Stimulated activated naive B cell treated with anti-CD40 and anti-IgM and Interleukin-4, amounts not matched to agents 10 μg/mL and 1 μg/mL and 100 μg/mL, for 72 hours (primary cell): ENCODE results near the gene CNDP1.
A peak's percentile ranks its signal among the peaks of the same experiment; 100 is the strongest.

Experiments
- ATAC-seq, 2 donors: fragments of 150-1000 bp; cut with Tn5 transposase; replicated peaks; 2 replicates each; pipeline ENCODE4 v1.10.0; 2021; ENCODE audit warnings: moderate library complexity in 1 of 2
- DNase-seq: peaks from one replicate; pipeline ENCODE4 v3.0.0; 2021
- H3K27ac Mint-ChIP-seq: one replicate; pipeline ENCODE4 v1.8.0; 2022; ENCODE audit warnings: mild to moderate bottlenecking, mixed read lengths
- H3K27me3 Mint-ChIP-seq, 2 donors: one replicate each; pipeline ENCODE4 v1.8.0; 2022; ENCODE audit warnings: mixed read lengths in 2 of 2
- H3K36me3 Mint-ChIP-seq, 2 donors: one replicate each; pipeline ENCODE4 v1.8.0; 2022; ENCODE audit warnings: mixed read lengths in 2 of 2, mild to moderate bottlenecking in 1 of 2
- H3K4me1 Mint-ChIP-seq, 2 donors: one replicate each; pipeline ENCODE4 v1.8.0; 2022; ENCODE audit warnings: mixed read lengths in 2 of 2, mild to moderate bottlenecking in 1 of 2
- H3K4me3 Mint-ChIP-seq, 2 donors: one replicate each; pipeline ENCODE4 v1.8.0; 2022; ENCODE audit warnings: mild to moderate bottlenecking in 2 of 2, mixed read lengths in 2 of 2, moderate library complexity in 1 of 2
- H3K9me3 Mint-ChIP-seq, 2 donors: one replicate each; pipeline ENCODE4 v1.8.0; 2022; ENCODE audit warnings: mixed read lengths in 2 of 2, mild to moderate bottlenecking in 1 of 2

The CNDP1 gene, protein sequence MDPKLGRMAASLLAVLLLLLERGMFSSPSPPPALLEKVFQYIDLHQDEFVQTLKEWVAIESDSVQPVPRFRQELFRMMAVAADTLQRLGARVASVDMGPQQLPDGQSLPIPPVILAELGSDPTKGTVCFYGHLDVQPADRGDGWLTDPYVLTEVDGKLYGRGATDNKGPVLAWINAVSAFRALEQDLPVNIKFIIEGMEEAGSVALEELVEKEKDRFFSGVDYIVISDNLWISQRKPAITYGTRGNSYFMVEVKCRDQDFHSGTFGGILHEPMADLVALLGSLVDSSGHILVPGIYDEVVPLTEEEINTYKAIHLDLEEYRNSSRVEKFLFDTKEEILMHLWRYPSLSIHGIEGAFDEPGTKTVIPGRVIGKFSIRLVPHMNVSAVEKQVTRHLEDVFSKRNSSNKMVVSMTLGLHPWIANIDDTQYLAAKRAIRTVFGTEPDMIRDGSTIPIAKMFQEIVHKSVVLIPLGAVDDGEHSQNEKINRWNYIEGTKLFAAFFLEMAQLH

DNA sequence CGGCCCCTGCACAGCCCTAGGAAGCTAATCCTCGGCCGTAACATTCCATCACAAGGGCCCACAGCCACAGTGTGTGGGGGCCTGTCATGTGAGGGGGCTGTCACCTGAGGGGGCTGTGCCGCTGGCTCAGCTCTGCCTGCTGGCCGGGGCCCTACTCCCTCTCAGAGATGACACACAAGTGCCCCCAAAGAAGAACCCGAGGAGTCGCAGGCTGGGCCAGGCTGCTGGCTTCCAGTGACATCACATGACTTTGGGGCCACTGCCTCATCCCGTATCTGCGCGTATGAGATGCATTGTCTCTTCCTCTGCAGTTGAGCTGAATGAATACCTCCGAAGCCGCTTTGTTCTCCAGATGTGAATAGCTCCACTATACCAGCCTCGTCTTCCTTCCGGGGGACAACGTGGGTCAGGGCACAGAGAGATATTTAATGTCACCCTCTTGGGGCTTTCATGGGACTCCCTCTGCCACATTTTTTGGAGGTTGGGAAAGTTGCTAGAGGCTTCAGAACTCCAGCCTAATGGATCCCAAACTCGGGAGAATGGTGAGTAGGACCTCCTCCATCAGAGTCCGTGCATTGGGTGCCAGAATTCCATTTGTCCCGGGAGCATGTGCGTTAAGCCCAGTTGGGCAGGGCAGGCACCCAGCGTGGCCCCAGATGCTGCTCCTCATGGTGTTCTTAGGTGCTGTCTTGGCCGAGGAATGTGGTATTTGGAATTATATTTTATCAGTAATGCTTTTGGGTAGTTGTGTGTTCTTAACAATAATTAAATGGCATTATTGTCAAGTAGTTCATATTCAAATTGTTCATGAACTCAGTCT is at the start of gene CNDP1:
TSS of gene CNDP1 (plus strand) at position 351 of the 820 bp plus-strand sequence. CDS start at position 519, 168 bp downstream.
- Mint-ChIP-seq H3K36me3 (no peaks in the 10 kb centered on the region), H3K27me3 (peaks cover 5 to 6% of the 10 kb centered on the region in 2 donors), H3K27ac (no peak within 1 kb of the TSS), H3K4me1 (no peaks in the 10 kb centered on the region), H3K9me3 (no peaks in the 10 kb centered on the region), H3K4me3 (no peak within 1 kb of the TSS)
- DNase-seq (no peak), ATAC-seq (no peak)

DNA sequence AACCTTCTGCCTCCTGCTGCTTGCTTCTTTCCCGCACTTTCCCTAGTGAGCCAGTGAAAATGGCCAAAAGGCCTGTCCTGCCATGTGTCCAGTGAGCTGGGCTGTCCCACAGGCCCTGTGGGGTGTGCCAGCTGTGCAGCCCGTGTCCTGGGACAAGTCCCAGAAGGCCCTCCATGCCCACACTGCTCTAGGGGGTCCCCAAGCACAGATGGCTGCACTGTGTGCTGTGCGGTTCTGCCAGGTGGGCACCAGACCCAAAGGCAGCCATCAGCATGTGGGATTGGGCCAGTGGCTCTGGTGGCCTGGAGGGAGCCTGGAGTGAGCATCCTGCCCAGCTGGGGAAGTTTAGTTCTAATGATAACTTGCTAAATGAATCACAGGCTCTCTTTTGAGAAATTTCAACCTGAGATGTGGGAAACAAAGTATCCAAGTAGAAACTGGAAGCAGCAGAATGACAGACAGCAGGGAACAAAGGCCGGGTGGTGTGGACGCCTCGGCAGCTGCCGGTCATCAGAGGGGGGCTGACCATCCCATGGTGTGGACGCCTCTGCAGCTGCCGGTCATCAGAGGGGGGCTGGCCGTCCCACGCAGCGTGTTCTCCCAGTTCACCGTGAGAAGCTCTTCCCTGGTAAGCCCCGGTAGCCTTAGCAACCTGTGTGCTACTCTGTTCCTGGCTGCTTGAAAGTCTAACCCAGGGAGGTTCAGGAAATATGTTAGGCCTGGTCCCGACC is 48.0 kb upstream of the CNDP1 start:
- H3K4me1 Mint-ChIP-seq: peaks cover 10 to 15% of the 10 kb centered on the region in 2 donors
- DNase-seq (no peak), ATAC-seq (no peak)
- H3K36me3 Mint-ChIP-seq: no peaks in the 10 kb centered on the region
- no peaks in the 10 kb centered on the region for H3K27me3 Mint-ChIP-seq
- peak overlapping the region; percentile 25 for H3K27ac Mint-ChIP-seq
- H3K9me3 Mint-ChIP-seq: no peaks in the 10 kb centered on the region
- H3K4me3 Mint-ChIP-seq: no peak overlapping the region

DNA sequence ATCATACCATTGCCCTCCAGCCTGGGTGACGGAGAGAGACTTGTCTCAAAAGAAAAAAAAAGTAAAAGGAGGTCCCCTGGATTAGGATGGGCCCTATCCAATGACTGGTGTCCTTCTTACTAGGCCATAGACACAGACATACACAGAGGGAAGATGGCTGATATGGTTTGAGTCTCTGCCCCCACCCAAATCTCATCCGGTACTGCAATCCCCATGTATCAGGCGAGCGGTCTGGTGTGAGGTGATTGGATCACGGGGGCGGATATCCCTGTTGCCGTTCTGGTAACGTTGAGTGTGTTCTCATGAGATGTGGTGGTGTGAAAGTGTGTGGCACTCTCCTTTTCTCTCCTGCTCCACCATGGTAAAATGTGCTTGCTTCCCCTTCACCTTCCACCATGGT is 45.9 kb upstream of the CNDP1 start:
- ATAC-seq (no peak), DNase-seq (no peak)
- Mint-ChIP-seq H3K27ac (no peak overlapping the region), H3K9me3 (no peaks in the 10 kb centered on the region), H3K27me3 (no peaks in the 10 kb centered on the region), H3K4me1 (peaks cover 10 to 15% of the 10 kb centered on the region in 2 donors), H3K4me3 (no peak overlapping the region), H3K36me3 (peaks cover 0 to 3% of the 10 kb centered on the region in 2 donors)

DNA sequence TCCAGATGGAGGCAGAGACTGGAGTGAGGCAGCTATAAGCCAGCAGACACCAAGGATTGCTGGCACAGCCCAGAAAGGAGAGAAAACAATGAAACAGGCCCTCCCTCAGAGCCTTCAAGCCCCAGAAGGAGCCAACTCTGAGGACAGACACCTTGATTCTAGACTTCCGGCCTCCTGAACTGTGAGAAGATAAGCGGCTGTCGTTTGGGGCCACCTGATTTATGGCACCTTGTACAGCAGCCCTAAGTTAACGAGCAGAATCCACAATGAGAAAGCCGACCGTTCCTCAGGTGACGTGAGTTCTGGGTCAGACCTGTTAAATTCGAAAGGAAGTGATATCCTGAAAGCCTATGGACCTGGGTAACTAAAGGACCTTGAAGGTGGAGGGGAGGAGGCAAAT is 45.4 kb upstream of the CNDP1 start:
- H3K9me3 Mint-ChIP-seq: no peaks in the 10 kb centered on the region
- ATAC-seq (no peak), DNase-seq (no peak)
- peaks cover 0 to 3% of the 10 kb centered on the region in 2 donors for H3K36me3 Mint-ChIP-seq
- H3K4me1 Mint-ChIP-seq: peaks cover 14 to 19% of the 10 kb centered on the region in 2 donors
- H3K27ac Mint-ChIP-seq: no peak overlapping the region
- no peak overlapping the region for H3K4me3 Mint-ChIP-seq
- H3K27me3 Mint-ChIP-seq: no peaks in the 10 kb centered on the region

DNA sequence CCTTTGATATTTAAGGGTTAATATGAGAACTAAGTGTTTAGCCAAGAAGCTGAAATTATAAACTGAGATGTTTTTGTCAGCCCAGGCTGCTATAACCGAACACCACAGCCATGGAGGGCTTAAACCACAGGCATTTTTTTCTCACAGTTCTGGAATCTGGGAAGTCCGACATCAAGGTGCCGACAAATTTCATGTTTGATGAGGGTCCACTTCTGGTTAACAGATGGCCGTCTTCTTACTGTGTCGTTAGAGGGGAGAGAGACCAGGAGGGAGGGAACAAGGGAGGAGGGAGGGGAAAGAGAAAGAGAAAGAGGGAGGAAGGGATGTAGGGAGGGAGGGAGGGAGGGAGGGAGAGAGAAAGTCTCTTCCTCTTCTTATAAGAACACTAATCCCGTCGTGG is 44.6 kb upstream of the CNDP1 start:
- H3K4me1 Mint-ChIP-seq: peaks cover 14 to 16% of the 10 kb centered on the region in 2 donors
- H3K27ac Mint-ChIP-seq: no peak overlapping the region
- DNase-seq (no peak), ATAC-seq (no peak)
- H3K9me3 Mint-ChIP-seq: no peaks in the 10 kb centered on the region
- peaks cover 0 to 3% of the 10 kb centered on the region in 2 donors for H3K36me3 Mint-ChIP-seq
- H3K4me3 Mint-ChIP-seq: no peak overlapping the region
- no peaks in the 10 kb centered on the region for H3K27me3 Mint-ChIP-seq

DNA sequence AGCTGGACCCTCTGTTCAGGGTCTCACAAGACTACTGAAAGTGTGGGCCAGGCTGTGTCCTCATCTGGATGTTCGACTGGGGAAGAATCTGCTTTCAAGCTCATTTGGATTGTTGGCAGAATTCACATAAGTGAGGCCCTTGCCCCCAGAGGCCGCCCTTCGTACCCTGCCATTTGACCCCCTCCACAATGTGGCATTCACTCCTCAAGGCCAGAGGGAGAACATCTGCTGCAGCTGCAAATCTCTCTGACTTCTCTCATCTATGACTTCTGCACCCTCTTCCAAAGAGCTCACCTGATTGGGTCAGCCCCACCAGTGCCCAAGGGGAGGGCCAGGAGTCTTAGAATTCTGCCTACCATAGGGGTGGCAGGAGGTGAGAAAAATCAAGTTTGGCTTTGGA is 42.0 kb upstream of the CNDP1 start:
- H3K27ac Mint-ChIP-seq: peak overlapping the region; percentile 65
- no peaks in the 10 kb centered on the region for H3K9me3 Mint-ChIP-seq
- peaks cover under 1 to 10% of the 10 kb centered on the region in 2 donors for H3K36me3 Mint-ChIP-seq

DNA sequence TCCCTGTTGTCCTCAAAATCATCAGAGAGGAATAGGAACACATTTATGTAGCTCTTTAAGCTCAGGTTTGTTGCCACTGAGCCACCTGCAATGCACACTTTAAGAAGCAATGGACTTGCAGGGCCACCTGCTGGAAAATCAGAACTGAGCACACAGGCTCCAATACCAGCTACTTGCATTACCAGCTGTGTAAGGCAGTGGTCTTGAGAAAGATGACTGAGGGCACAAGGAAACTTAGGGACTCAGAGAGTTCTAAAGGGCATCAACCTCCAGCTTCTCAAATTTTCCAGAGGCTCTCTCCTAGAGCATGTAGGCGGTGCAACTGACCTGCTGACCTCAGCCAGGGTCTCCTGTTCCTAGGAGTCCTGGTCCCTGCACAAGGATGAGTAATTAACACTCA is 40.6 kb upstream of the CNDP1 start:
- ATAC-seq: peak; percentile 32 to 33
- Mint-ChIP-seq H3K4me3 (no peak overlapping the region), H3K9me3 (no peaks in the 10 kb centered on the region), H3K27me3 (no peaks in the 10 kb centered on the region), H3K4me1 (peaks cover 17 to 23% of the 10 kb centered on the region in 2 donors), H3K27ac (peak overlapping the region; percentile 22), H3K36me3 (peaks cover 8 to 18% of the 10 kb centered on the region in 2 donors)
- peak; percentile 37 for DNase-seq

More for the DNA sequence above, 42.0 kb upstream of the CNDP1 start:
- DNase-seq: no peak
- H3K4me3 Mint-ChIP-seq: no peak overlapping the region
- ATAC-seq: no peak
- peaks cover 10 to 11% of the 10 kb centered on the region in 2 donors for H3K4me1 Mint-ChIP-seq
- H3K27me3 Mint-ChIP-seq: no peaks in the 10 kb centered on the region

DNA sequence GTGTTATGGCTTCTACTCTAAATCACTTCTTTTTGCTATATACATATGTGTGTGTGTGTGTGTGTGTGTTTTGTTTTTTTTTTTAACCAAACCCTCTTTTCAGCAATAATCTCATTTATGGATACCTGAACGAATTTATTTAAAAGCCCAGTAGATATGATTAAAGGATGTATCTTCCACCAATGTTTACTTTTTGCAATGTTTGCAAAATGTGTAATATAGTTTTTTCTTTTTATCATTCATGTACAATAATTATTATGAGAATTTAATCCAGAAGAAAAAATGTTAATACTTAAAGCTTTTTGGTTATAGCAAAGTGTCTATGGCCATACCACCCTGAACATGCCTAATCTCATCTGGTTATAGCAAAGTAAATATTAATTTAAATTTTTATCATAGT is 39.8 kb upstream of the CNDP1 start:
- Mint-ChIP-seq H3K27ac (no peak overlapping the region), H3K4me1 (peaks cover 22 to 31% of the 10 kb centered on the region in 2 donors), H3K36me3 (peaks cover 11 to 23% of the 10 kb centered on the region in 2 donors), H3K9me3 (no peaks in the 10 kb centered on the region), H3K4me3 (no peak overlapping the region), H3K27me3 (no peaks in the 10 kb centered on the region)
- DNase-seq (no peak), ATAC-seq (no peak)

DNA sequence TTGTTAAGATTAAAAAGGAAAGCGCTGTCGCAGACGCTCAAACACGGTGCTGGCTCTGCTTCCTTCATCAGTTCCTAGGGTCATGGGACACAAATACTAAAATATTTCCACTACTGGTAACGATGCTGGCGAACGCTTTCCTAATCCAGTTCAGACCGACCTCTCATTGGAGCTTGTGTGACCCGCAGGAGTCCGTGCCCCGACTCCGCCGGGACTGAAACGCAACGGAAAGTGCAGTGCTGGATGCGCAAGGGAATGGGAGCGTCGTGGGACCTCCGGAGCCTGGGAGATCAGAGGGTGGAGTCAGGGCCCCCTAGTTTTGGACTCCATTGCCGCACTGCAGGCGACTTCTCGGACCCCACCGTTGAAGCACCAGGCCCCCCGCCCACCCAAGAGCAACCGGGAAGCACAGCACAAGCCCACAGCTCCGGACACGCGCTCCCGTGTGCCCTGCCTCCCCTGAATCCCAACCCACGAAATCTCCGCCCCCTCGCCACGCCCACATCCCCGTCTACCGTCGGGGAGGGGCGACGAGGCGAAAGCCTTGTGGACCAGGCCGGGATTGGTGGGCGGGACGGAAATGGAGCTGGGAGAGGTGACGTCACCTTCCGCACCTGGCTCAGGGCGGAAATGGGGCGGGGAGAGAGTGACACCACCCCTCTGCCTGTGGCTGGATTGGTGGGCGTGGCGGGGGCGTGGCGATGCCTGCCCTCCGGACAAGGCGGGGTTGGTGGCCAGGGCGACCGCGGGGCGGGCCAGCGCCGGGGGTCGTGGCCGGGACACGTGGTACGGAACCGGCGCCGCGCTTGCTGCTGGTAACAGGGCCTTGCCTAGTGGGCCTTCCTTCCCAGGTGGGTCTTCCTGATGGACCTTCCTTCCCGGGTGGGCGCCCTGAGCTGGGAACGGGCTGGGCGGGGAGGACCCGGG is 38.5 kb upstream of the CNDP1 start, which contains the start of gene CNDP2:
TSS of gene CNDP2 (plus strand) at position 783 of the 927 bp plus-strand sequence. CDS start 3,611 bp downstream, outside the sequence.
- peak; percentile 78 to 86 for ATAC-seq
- no peaks in the 10 kb centered on the region for H3K27me3 Mint-ChIP-seq
- peak; percentile 100 for DNase-seq
- H3K4me1 Mint-ChIP-seq: peaks cover 27 to 41% of the 10 kb centered on the region in 2 donors
- peak within 1 kb of the TSS; percentile 94 for H3K27ac Mint-ChIP-seq
- H3K9me3 Mint-ChIP-seq: no peaks in the 10 kb centered on the region
- H3K4me3 Mint-ChIP-seq: peak within 1 kb of the TSS; percentile 93 to 94
- H3K36me3 Mint-ChIP-seq: peaks cover 18 to 32% of the 10 kb centered on the region in 2 donors

DNA sequence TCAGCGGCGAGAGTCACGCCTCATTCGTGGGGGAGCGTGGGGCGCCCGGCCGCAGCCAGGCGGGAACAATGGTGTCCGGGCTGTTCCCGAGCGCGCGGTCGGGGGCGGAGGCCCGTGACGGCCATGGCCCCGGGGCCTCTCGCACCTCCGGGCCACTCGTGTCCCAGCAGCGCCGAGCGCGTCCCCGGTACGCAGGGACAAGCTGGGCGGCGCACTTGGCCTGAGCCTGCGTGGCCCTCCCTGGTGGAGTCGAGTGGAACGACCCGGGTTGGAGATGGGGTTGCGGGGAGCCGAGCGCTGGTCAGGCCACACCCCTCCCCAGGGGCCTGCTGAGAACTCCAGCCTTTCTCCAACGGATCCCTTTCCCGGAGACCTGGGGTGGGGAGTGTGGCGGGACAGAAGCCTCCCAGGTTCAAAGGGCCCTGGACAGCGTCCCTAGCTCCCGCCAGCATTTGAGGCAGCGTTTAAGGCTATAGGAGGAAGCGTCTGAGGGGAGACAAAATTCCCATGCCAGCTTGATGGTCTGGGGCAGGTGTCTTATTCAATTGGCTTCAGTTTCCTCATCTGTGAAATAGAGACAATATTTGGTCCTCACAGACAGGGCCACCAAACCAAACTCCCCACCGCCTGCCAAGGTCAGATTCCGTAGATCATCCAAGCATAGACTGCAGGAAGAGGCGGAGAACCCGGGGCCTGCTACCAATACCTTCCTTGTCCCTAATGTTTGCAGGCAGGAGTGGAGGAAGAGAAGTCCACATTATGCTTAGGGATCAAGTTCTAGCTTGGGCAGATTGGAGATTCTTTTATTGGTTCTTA is 37.6 kb upstream of the CNDP1 start:
- no peaks in the 10 kb centered on the region for H3K9me3 Mint-ChIP-seq
- H3K4me1 Mint-ChIP-seq: peaks cover 32 to 47% of the 10 kb centered on the region in 2 donors
- H3K27me3 Mint-ChIP-seq: no peaks in the 10 kb centered on the region
- DNase-seq: peak; percentile 50
- peaks cover 22 to 37% of the 10 kb centered on the region in 2 donors for H3K36me3 Mint-ChIP-seq
- peak overlapping the region; percentile 94 for H3K27ac Mint-ChIP-seq
- H3K4me3 Mint-ChIP-seq: peak overlapping the region; percentile 93 to 94
- peak; percentile 33 to 38 for ATAC-seq

DNA sequence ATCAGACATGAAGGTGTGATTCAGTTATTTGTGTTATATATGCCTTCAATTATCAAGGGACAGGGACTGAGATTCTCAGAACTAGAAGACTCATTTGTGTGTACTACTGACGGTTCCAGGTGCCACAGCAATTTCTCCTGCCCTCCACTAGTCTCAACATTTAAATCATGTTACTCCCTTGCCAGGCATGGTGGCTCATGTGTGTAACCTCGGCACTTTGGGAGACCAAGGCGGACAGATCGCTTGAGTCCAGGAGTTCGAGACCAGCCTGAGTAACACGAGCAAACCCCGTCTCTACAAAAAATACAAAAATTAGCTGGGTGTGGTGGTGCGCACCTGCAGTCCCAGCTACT is 37.0 kb upstream of the CNDP1 start:
- DNase-seq (no peak), ATAC-seq (no peak)
- Mint-ChIP-seq H3K27ac (peak overlapping the region; percentile 94), H3K27me3 (no peaks in the 10 kb centered on the region), H3K9me3 (no peaks in the 10 kb centered on the region), H3K4me3 (peak overlapping the region; percentile 93 to 94), H3K36me3 (peaks cover 25 to 40% of the 10 kb centered on the region in 2 donors), H3K4me1 (peaks cover 32 to 52% of the 10 kb centered on the region in 2 donors)

DNA sequence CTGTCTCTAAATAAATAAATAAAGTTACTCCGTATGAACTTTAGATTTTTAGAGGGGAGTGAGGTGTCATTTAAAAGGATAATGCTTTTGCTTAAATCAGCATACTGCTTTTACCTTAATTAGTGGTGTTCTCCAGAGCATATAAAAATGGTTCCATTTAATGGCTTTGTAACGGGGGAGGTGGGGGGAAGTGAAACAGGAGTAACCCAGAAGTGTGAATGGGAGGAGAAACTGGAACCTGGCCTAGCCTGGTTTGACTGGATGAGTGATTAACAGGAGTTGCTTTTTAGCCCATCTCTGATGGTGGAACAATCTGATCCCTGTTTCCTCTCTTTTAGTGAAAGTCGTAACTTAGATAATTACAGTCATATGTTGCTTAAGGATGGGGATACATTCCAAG is 36.5 kb upstream of the CNDP1 start:
- DNase-seq: no peak
- H3K27me3 Mint-ChIP-seq: no peaks in the 10 kb centered on the region
- peak overlapping the region; percentile 93 to 94 for H3K4me3 Mint-ChIP-seq
- peak overlapping the region; percentile 94 for H3K27ac Mint-ChIP-seq
- H3K36me3 Mint-ChIP-seq: peaks cover 28 to 42% of the 10 kb centered on the region in 2 donors
- no peaks in the 10 kb centered on the region for H3K9me3 Mint-ChIP-seq
- ATAC-seq: no peak
- peaks cover 32 to 55% of the 10 kb centered on the region in 2 donors for H3K4me1 Mint-ChIP-seq
